ENCODE data around the gene HDAC4.

The HDAC4 gene

GRCh38 chr2:239425631-239426030, 24.8 kb upstream of the HDAC4 start:
- DNase-seq (ENCODE audit: low spot score): no peak

GRCh38 chr2:239424337-239425045, 23.7 kb upstream of the HDAC4 start:
- DNase-seq (ENCODE audit: low spot score): no peak

- DNase-seq (ENCODE audit: low spot score): no peak
Measured at GRCh38 chr2:239423551-239423950, 22.7 kb upstream of the HDAC4 start.

- DNase-seq (ENCODE audit: low spot score): no peak
Measured at GRCh38 chr2:239421851-239422250, 21.0 kb upstream of the HDAC4 start.

GRCh38 chr2:239420082-239420481, 19.3 kb upstream of the HDAC4 start:
- no peak for DNase-seq (ENCODE audit: low spot score)

- DNase-seq (ENCODE audit: low spot score): no peak
Measured at GRCh38 chr2:239418918-239419317, 18.1 kb upstream of the HDAC4 start.

DNA sequence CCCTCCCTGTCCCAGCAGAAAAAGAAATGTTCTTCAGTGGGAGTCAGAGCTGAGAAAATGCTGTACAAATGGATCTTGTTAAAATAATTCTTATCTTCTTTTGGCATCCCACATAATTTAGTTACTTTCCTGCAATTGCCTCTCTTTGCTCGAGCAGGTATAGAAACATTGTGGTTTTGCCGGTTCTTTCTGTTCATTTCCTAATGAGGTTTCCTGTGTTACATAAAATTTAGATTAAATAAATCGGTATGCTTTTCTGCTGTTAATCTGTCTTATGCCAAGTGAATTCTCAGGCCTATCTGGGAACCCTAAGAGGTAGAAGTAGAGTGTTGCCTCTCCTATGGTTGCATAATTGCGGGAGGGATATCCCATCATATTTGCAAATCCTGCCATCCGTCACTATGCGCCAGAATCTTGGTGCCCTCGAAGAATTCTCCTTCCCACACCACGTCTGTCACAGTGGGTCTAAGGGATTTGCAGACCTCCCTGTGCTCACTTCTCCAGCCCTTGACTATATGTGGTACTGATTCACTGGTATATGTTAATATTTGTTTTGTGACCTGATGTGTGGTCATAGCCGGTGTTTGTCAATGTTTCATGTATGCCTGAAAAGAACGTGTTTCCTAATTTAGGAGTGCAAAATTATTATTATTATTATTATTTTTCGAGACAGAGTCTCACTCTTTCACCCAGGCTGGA, 12.2 kb upstream of the HDAC4 start:
- DNase-seq (ENCODE audit: low spot score): no peak

- DNase-seq (ENCODE audit: low spot score): no peak
Measured at GRCh38 chr2:239411549-239412319, 10.9 kb upstream of the HDAC4 start.

DNA sequence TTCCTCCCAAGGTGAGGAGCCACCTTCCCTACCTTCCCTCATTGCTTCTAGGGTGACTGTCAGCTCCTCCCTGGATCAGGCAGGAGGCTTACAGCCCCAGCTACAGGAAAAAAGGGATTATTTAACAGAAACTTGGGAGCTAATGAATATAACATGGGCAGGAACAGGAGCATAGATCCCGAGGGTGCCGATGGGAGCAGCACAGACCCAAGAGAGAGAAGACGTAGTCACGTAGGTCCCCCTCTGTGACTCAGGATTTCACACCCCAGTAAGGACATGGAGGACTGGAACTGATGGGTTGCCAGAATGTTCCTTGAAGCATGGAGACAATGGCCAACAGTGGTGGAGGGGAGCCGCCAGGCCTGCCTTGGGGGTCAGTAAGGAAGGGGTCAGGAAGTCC, 10.3 kb upstream of the HDAC4 start:
- no peak for DNase-seq (ENCODE audit: low spot score)

GRCh38 chr2:239409976-239410375, 9.2 kb upstream of the HDAC4 start:
- no peak for DNase-seq (ENCODE audit: low spot score)

DNA sequence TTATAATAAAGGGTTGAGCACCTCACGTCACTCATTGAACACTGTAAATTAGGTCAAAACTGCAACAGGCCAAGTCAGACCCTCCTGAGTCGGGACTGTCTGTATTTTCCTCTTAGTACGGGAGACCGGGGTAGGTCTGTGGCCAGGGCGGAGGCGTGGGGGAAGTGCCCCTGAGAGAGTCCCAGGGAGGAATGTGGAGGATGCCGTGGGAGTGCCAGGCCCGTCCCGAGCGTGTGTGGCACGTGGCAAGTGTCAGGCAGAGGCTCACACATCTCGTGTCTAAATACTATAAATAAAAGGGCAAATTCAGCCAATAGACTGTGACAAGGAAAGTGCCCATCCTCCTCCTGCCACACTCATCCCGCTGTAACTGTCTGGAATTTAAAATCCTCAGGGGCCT, 6.3 kb upstream of the HDAC4 start:
- DNase-seq (ENCODE audit: low spot score): no peak

DNA sequence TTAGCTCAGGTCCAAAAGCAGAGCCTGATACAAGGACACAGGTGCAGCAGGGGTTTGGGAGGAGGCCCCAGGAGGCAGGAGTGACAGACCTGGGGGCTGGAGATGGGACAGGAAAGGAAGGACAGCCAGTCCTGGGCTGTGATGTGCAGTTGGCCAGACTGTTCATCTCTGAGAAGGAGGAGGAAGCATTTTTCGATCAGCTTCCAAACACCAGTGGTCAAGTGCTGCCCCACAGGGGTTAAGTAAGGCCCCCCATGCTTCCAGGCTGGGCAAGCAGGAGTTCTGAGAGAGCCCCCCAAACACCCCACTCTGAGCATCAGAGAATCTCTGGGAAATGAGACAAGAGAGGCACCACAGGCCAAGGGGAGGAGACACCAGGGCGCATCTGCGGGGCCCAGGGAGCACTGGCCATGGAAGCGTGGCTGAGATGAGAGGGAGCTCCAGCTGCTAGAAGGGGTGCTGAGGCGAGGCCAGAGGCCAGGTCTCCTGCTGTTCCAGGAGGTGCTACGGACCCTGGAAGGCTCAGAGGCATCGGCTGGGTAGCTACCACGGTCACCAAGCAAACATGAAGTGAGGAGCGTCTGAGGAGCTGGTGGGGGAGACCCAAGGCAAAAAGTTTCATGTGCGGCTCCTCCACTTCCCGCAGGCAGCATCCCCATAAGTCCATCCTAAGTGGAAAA, 5.6 kb upstream of the HDAC4 start:
- DNase-seq (ENCODE audit: low spot score): no peak

DNA sequence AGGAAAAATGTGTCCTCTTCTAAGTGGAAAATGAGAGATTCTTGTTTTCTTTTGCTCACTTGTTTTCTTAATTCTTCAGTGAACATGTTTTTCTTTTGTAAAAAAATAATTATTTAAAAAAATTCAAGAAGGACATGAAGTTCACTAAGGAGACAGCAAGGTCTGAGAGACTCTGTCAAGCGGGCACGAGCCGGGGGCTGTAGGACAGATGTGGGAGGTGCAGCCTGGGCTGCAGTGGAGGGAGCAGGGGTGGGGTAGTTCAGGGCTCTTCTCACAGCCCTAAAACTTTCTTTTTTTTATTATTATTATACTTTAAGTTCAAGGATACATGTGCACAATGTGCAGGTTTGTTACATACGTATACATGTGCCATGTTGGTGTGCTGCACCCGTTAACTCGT, 4.3 kb upstream of the HDAC4 start:
- no peak for DNase-seq (ENCODE audit: low spot score)

DNA sequence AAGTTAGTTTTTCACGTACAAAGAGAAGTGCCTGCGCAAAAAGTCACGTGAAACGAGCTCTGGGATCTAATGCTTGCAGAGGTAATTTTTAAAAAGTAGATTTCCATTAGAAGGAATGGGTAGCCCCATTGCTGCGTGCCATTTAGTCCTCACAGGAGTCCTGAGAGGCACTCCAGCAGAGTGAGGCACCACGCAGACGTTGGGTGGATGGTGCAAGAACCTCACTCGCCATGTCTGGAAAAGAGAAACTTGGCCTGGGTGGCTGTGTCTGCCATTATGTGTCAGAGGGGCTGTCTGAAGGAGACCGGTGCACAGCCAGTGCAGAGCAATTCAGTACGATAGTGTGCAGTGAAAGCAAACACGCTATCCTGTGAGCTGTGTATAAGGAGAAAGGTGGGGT, 1.8 kb upstream of the HDAC4 start:
- no peak for DNase-seq (ENCODE audit: low spot score)

GRCh38 chr2:239401881-239402233, 1.0 kb upstream of the HDAC4 start:
- no peak for DNase-seq (ENCODE audit: low spot score)

- DNase-seq (ENCODE audit: low spot score): peak; percentile 98
Measured at GRCh38 chr2:239401067-239401880, 454 bp upstream of the HDAC4 start.

DNA sequence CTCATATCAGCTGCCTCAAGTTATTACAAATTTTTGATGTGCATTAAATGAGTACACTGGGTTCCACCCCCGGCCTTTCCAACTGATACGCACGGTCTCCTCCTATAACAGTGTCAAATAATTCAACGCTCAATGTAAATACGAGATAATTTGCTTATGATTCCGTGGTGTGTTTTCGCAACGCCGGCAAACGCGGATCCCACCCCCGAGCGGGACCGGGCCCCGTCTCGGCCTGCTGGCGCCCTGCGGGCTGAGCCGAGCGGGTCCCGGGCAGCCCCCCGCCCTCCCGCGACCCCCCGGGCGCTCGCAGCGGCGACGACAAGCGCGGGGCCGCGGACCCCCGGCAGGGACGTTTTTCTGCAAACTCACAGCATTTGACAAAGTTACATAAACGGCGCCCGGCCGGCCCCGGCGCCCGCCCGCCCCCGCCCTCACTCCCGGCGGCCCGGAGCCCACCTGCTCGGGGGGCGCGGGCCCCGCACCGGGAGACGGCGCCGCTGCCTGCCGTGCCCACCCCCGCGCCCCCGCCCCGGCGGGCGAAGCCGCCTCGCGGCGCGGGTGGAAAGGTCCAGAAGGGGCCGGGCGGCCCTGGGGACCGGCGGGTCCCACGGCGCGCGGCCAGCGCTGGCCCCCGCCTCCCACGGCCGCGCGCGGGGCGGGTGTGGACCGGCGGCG, 762 bp downstream of the HDAC4 start:
- peak; percentile 53 for DNase-seq (ENCODE audit: low spot score)

GRCh38 chr2:239399433-239399920, 1.3 kb downstream of the HDAC4 start:
- DNase-seq (ENCODE audit: low spot score): peak; percentile 44

GRCh38 chr2:239398521-239398921, 2.3 kb downstream of the HDAC4 start:
- no peak for DNase-seq (ENCODE audit: low spot score)

GRCh38 chr2:239397931-239398471, 2.8 kb downstream of the HDAC4 start:
- no peak for DNase-seq (ENCODE audit: low spot score)
